H9 (cell line): Measurements from ENCODE around the gene ATP8A1. TPM values are rescaled to one million over a fixed set of nuclear protein-coding genes. Genes with fewer than 3 reads are reported as not detected.
A peak's percentile ranks its signal among the peaks of the same experiment; 100 is the strongest.

Source experiments
- DNase-seq: peaks from one replicate; pipeline ENCODE4 v3.0.0-alpha.2; 2017
- H2AFZ ChIP-seq: one replicate; pipeline ENCODE4 v1.6.1; 2013; ENCODE audit warnings: mild to moderate bottlenecking, low read length, control low read depth, moderate library complexity
- H2AK5ac ChIP-seq: 2 replicates; pipeline ENCODE4 v1.6.1; 2013; ENCODE audit warnings: low read length, control low read depth, mixed read lengths; ENCODE audit not compliant: insufficient read length
- H2BK120ac ChIP-seq: one replicate; pipeline ENCODE4 v1.6.1; 2013; ENCODE audit warnings: low read depth, mild to moderate bottlenecking, low read length, control low read depth, inconsistent platforms; ENCODE audit not compliant: poor library complexity, severe bottlenecking
- H2BK12ac ChIP-seq: 2 replicates; pipeline ENCODE4 v1.6.1; 2013; ENCODE audit warnings: low read length, control low read depth, mixed read lengths, low read depth; ENCODE audit not compliant: insufficient read length
- H2BK15ac ChIP-seq: 2 replicates; pipeline ENCODE4 v1.6.1; 2013; ENCODE audit warnings: low read depth, low read length, control low read depth
- H2BK20ac ChIP-seq: one replicate; pipeline ENCODE4 v1.6.1; 2013; ENCODE audit warnings: low read depth, mild to moderate bottlenecking, low read length, control low read depth, inconsistent platforms; ENCODE audit not compliant: poor library complexity, severe bottlenecking
- H2BK5ac ChIP-seq: 2 replicates; pipeline ENCODE4 v1.6.1; 2013; ENCODE audit warnings: low read length, control low read depth, mixed read lengths; ENCODE audit not compliant: insufficient read length
- H3K14ac ChIP-seq: 2 replicates; pipeline ENCODE4 v1.6.1; 2013; ENCODE audit warnings: low read length, control low read depth; ENCODE audit not compliant: insufficient read depth
- H3K18ac ChIP-seq: 2 replicates; pipeline ENCODE4 v1.6.1; 2013; ENCODE audit warnings: low read depth, mild to moderate bottlenecking, mixed read lengths, low read length, control low read depth; ENCODE audit not compliant: insufficient read length
- H3K23ac ChIP-seq: 2 replicates; pipeline ENCODE4 v1.6.1; 2013; ENCODE audit warnings: low read length, control low read depth, mixed read lengths, low read depth; ENCODE audit not compliant: insufficient read length
- H3K23me2 ChIP-seq: 2 replicates; pipeline ENCODE4 v1.6.1; 2013; ENCODE audit warnings: low read depth, mild to moderate bottlenecking, mixed read lengths, low read length, control low read depth; ENCODE audit not compliant: insufficient read length, poor library complexity, severe bottlenecking
- H3K27ac ChIP-seq: 2 replicates; pipeline ENCODE4 v1.5.1; 2013; ENCODE audit warnings: low read length, control low read depth, mixed read lengths, low read depth; ENCODE audit not compliant: insufficient read length
- H3K27me3 ChIP-seq: 2 replicates; pipeline ENCODE4 v1.6.1; 2013; ENCODE audit warnings: low read length, control low read depth, inconsistent platforms; ENCODE audit not compliant: insufficient read depth
- H3K4ac ChIP-seq: 2 replicates; pipeline ENCODE4 v1.6.1; 2013; ENCODE audit warnings: low read depth, mild to moderate bottlenecking, control low read depth, inconsistent platforms, low read length, moderate library complexity
- H3K4me1 ChIP-seq: 2 replicates; pipeline ENCODE4 v1.6.1; 2013; ENCODE audit warnings: low read length, control low read depth, inconsistent platforms; ENCODE audit not compliant: insufficient read depth
- H3K4me2 ChIP-seq: 2 replicates; pipeline ENCODE4 v1.6.1; 2013; ENCODE audit warnings: low read length, control low read depth, mixed read lengths; ENCODE audit not compliant: insufficient read length, insufficient read depth
- H3K56ac ChIP-seq: 2 replicates; pipeline ENCODE4 v1.6.1; 2013; ENCODE audit warnings: low read depth, mild to moderate bottlenecking, mixed read lengths, low read length, control low read depth; ENCODE audit not compliant: insufficient read length
- H3K79me1 ChIP-seq: 2 replicates; pipeline ENCODE4 v1.6.1; 2013; ENCODE audit warnings: low read depth, mild to moderate bottlenecking, moderate library complexity, low read length, control low read depth, inconsistent platforms; ENCODE audit not compliant: insufficient read depth, poor library complexity, severe bottlenecking
- H3K79me2 ChIP-seq: 2 replicates; pipeline ENCODE4 v1.6.1; 2013; ENCODE audit warnings: low read length, control low read depth, inconsistent platforms; ENCODE audit not compliant: insufficient read depth
- H3K9ac ChIP-seq: 2 replicates; pipeline ENCODE4 v1.6.1; 2013; ENCODE audit warnings: low read length, control low read depth, mixed read lengths; ENCODE audit not compliant: insufficient read length; ENCODE audit errors: extremely low read depth
- H3K9me3 ChIP-seq: one replicate; pipeline ENCODE4 v1.6.1; 2013; ENCODE audit warnings: low read depth, low read length, inconsistent platforms; ENCODE audit not compliant: control insufficient read depth
- H3T11ph ChIP-seq: one replicate; pipeline ENCODE4 v1.6.1; 2013; ENCODE audit warnings: mild to moderate bottlenecking, low read length, control low read depth, inconsistent platforms
- H4K20me1 ChIP-seq: one replicate; pipeline ENCODE4 v1.6.1; 2013; ENCODE audit not compliant: control insufficient read depth, insufficient read length, insufficient read depth
- H4K5ac ChIP-seq: 2 replicates; pipeline ENCODE4 v1.6.1; 2013; ENCODE audit warnings: low read depth, mild to moderate bottlenecking, mixed read lengths, low read length, control low read depth; ENCODE audit not compliant: insufficient read length
- H4K8ac ChIP-seq: replicated peaks from 2 replicates; pipeline ENCODE4 v1.6.1; 2013; ENCODE audit warnings: low read length, control low read depth, mixed read lengths, low read depth; ENCODE audit not compliant: insufficient read length
- H4K91ac ChIP-seq: 2 replicates; pipeline ENCODE4 v1.6.1; 2013; ENCODE audit warnings: low read depth, mild to moderate bottlenecking, moderate library complexity, mixed read lengths, low read length, control low read depth; ENCODE audit not compliant: insufficient read length
- H3K27ac Mint-ChIP-seq, 3 experiments: 2 replicates in 2 of 3; 3 replicates in 1 of 3; pipeline ENCODE4 v1.8.0; 2020 to 2021; ENCODE audit warnings: mixed read lengths in 3 of 3, mild to moderate bottlenecking in 1 of 3, moderate library complexity in 1 of 3
- H3K27me3 Mint-ChIP-seq: 2 replicates; pipeline ENCODE4 v1.8.0; 2021; ENCODE audit warnings: low read depth, mild to moderate bottlenecking, moderate library complexity, mixed read lengths
- H3K36me3 Mint-ChIP-seq, 3 experiments: 2 replicates in 2 of 3; 3 replicates in 1 of 3; pipeline ENCODE4 v1.8.0; 2020 to 2021; ENCODE audit warnings: low read depth in 3 of 3, mixed read lengths in 3 of 3; ENCODE audit not compliant: insufficient read depth in 1 of 3
- H3K4me1 Mint-ChIP-seq, 2 experiments: 2 replicates each; pipeline ENCODE4 v1.8.0; 2020; ENCODE audit warnings: mixed read lengths in 2 of 2
- H3K4me3 Mint-ChIP-seq, 2 experiments: 2 replicates in 1 of 2; 3 replicates in 1 of 2; pipeline ENCODE4 v1.8.0; 2020 to 2021; ENCODE audit warnings: mild to moderate bottlenecking in 2 of 2, mixed read lengths in 2 of 2, moderate library complexity in 1 of 2
- H3K9me3 Mint-ChIP-seq, 2 experiments: 2 replicates in 1 of 2; 3 replicates in 1 of 2; pipeline ENCODE4 v1.8.0; 2020; ENCODE audit warnings: mild to moderate bottlenecking in 2 of 2, mixed read lengths in 2 of 2, moderate library complexity in 1 of 2
- WGBS: extraction: QIAGEN DNeasy Blood & Tissue Kit; methylation state at CpG from one replicate; pipeline ENCODE4 v1.1.7; 2013; ENCODE audit warnings: missing lambda C conversion rate, low lambda C conversion rate, mixed read lengths; ENCODE audit not compliant: insufficient read length; ENCODE audit errors: extremely low coverage; 5-methylcytosine and 5-hydroxymethylcytosine counted together
- total RNA-seq: library from RNA; stranded (reverse); gene quantifications from 2 replicates; pipeline ENCODE4 v1.2.1, GENCODE V29; 2021
- TF ChIP-seq, protein P1 (sequence below): fragments of 200-600 bp; sonication (generic); conservative IDR thresholded peaks from 3 replicates; pipeline ENCODE4 v1.8.0; 2021; ENCODE audit warnings: antibody characterized with exemption, mild to moderate bottlenecking

Gene ATP8A1
- total RNA-seq, 1 experiment from 2014 or later = 5.1 TPM

DNA sequence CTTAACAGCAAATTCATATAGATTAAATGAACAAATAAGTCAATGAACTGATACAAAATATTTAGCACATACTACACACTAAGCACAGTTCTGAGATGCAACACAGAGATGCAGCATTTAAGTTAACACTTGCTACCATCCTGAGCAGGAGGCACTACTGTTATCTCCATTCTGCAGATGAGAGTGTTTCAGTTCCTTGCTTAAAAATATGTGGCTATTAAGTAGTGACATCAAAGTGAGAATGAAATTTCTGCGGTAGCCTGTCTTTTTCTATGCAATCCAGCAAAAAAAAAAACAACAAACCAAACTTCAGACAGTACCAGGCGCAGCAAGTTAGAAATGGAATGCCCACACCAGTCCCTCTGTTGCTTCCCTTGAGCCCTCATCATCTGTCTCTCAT lies 168.8 kb downstream of the ATP8A1 start:
- no peaks in the 10 kb centered on the region for H3K23me2 ChIP-seq
- WGBS = no CpG with 5 or more reads among the region's 2 CpGs
- Mint-ChIP-seq H3K9me3 (no peaks in the 10 kb centered on the region), H3K4me3 (no peak overlapping the region), H3K4me1 (peaks cover 74% of the 10 kb centered on the region in 2 experiments), H3K27ac (peak overlapping the region in 2 of 3 experiments; percentile 19 to 88; a peak in 2 of 7 replicates), H3K36me3 (no peaks in the 10 kb centered on the region), H3K27me3 (no peaks in the 10 kb centered on the region)
- TF ChIP-seq, protein P1, sequence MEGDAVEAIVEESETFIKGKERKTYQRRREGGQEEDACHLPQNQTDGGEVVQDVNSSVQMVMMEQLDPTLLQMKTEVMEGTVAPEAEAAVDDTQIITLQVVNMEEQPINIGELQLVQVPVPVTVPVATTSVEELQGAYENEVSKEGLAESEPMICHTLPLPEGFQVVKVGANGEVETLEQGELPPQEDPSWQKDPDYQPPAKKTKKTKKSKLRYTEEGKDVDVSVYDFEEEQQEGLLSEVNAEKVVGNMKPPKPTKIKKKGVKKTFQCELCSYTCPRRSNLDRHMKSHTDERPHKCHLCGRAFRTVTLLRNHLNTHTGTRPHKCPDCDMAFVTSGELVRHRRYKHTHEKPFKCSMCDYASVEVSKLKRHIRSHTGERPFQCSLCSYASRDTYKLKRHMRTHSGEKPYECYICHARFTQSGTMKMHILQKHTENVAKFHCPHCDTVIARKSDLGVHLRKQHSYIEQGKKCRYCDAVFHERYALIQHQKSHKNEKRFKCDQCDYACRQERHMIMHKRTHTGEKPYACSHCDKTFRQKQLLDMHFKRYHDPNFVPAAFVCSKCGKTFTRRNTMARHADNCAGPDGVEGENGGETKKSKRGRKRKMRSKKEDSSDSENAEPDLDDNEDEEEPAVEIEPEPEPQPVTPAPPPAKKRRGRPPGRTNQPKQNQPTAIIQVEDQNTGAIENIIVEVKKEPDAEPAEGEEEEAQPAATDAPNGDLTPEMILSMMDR = no peak
- no peak overlapping the region for H3K9ac ChIP-seq
- no peak overlapping the region for H2BK5ac ChIP-seq
- no peak overlapping the region for H2BK12ac ChIP-seq
- no peak overlapping the region for H2BK120ac ChIP-seq
- no peak overlapping the region for H3K4ac ChIP-seq
- H4K5ac ChIP-seq = no peak overlapping the region
- H3T11ph ChIP-seq = no peak overlapping the region
- no peak overlapping the region for H2AFZ ChIP-seq
- H4K91ac ChIP-seq = no peak overlapping the region
- no peak overlapping the region for H3K18ac ChIP-seq
- no peak overlapping the region for H3K23ac ChIP-seq
- no peak for DNase-seq
- no peak overlapping the region for H3K56ac ChIP-seq
- H3K27me3 ChIP-seq = no peaks in the 10 kb centered on the region
- no peaks in the 10 kb centered on the region for H3K9me3 ChIP-seq
- no peaks in the 10 kb centered on the region for H3K79me1 ChIP-seq
- H4K8ac ChIP-seq = no peak overlapping the region
- H2BK15ac ChIP-seq = no peak overlapping the region
- no peak overlapping the region for H3K14ac ChIP-seq
- H3K4me1 ChIP-seq = peaks cover 20% of the 10 kb centered on the region; the same call in 1 of the 2 replicates
- H2BK20ac ChIP-seq = no peak overlapping the region
- no peak overlapping the region for H3K4me2 ChIP-seq
- H3K27ac ChIP-seq = no peak overlapping the region
- H3K79me2 ChIP-seq = no peaks in the 10 kb centered on the region
- no peak overlapping the region for H2AK5ac ChIP-seq
- no peaks in the 10 kb centered on the region for H4K20me1 ChIP-seq
